ENCODE measurements around the gene ANKRD28.

The ANKRD28 gene

GRCh38 chr3:15797642-15798303 is at the start of gene ANKRD28:
ANKRD28 (minus strand) TSS chr3:15797979; CDS start chr3:15796521, 1,458 bp downstream.
- Histone ChIP-seq H3F3A (ENCODE audit: low read depth) (peaks cover 8% of the 10 kb centered on the region; the same call in 1 of the 2 replicates), H2AFZ (ENCODE audit: low read length) (peak within 1 kb of the TSS; percentile 35; the same call in 1 of the 2 replicates), H3K4me1 (ENCODE audit: insufficient read depth, low read length, poor library complexity, severe bottlenecking) (peaks cover 89% of the 10 kb centered on the region)

GRCh38 chr3:15847239-15847638 is 49.5 kb upstream of the ANKRD28 start:
- no peaks in the 10 kb centered on the region for H3K27me3 ChIP-seq (ENCODE audit: insufficient read depth, low read length, poor library complexity, severe bottlenecking)
- H3K36me3 ChIP-seq (ENCODE audit: insufficient read depth, low read length), result no peaks in the 10 kb centered on the region
- H3K9me3 ChIP-seq (ENCODE audit: insufficient read depth, low read depth, low read length), result peaks cover 7% of the 10 kb centered on the region; the same call in 1 of the 2 replicates
- H4K20me1 ChIP-seq (ENCODE audit: insufficient read depth, low read length, poor library complexity, severe bottlenecking), result peaks cover 2% of the 10 kb centered on the region
- peaks cover 95% of the 10 kb centered on the region for H3K79me2 ChIP-seq (ENCODE audit: insufficient read depth, low read length)
- H3K9ac ChIP-seq (ENCODE audit: low read depth, low read length, poor library complexity, severe bottlenecking), result no peak overlapping the region
- TF ChIP-seq EZH2phosphoT487 (IDR thresholded peaks at IDR 0.05; ENCODE audit: borderline replicate concordance) (no peak), CTCF (conservative IDR thresholded peaks at IDR 0.05; ENCODE audit: low read length) (no peak)
- H3K4me1 ChIP-seq (ENCODE audit: insufficient read depth, low read length, poor library complexity, severe bottlenecking), result peaks cover 3% of the 10 kb centered on the region
- no peaks in the 10 kb centered on the region for H3K9me2 ChIP-seq (replicated peaks; ENCODE audit: low read depth, low read length)
- H3K4me2 ChIP-seq (ENCODE audit: low read depth, low read length, poor library complexity, severe bottlenecking), result no peak overlapping the region
- no peak overlapping the region for H3K4me3 ChIP-seq (ENCODE audit: low read length, poor library complexity, severe bottlenecking)
- no peaks in the 10 kb centered on the region for H3F3A ChIP-seq (ENCODE audit: low read depth)
- no peak overlapping the region for H2AFZ ChIP-seq (ENCODE audit: low read length)

More at GRCh38 chr3:15797642-15798303, at the start of gene ANKRD28:
- TF ChIP-seq EZH2phosphoT487 (IDR thresholded peaks at IDR 0.05; ENCODE audit: borderline replicate concordance), result no peak
- TF ChIP-seq CTCF (conservative IDR thresholded peaks at IDR 0.05; ENCODE audit: low read length), result peak; percentile 40
- H3K9me3 ChIP-seq (ENCODE audit: insufficient read depth, low read depth, low read length), result no peaks in the 10 kb centered on the region
- H3K9me2 ChIP-seq (replicated peaks; ENCODE audit: low read depth, low read length), result no peaks in the 10 kb centered on the region
- peak within 1 kb of the TSS; percentile 75 for H3K4me3 ChIP-seq (ENCODE audit: low read length, poor library complexity, severe bottlenecking)
- peaks cover 93% of the 10 kb centered on the region for H3K79me2 ChIP-seq (ENCODE audit: insufficient read depth, low read length)
- peaks cover 42% of the 10 kb centered on the region for H4K20me1 ChIP-seq (ENCODE audit: insufficient read depth, low read length, poor library complexity, severe bottlenecking)
- H3K9ac ChIP-seq (ENCODE audit: low read depth, low read length, poor library complexity, severe bottlenecking), result peak within 1 kb of the TSS; percentile 85
- H3K4me2 ChIP-seq (ENCODE audit: low read depth, low read length, poor library complexity, severe bottlenecking), result peak within 1 kb of the TSS; percentile 77
- no peaks in the 10 kb centered on the region; the same call in 1 of the 2 replicates for H3K36me3 ChIP-seq (ENCODE audit: insufficient read depth, low read length)
- no peaks in the 10 kb centered on the region for H3K27me3 ChIP-seq (ENCODE audit: insufficient read depth, low read length, poor library complexity, severe bottlenecking)

GRCh38 chr3:15846606-15847005 is 48.8 kb upstream of the ANKRD28 start:
- Histone ChIP-seq H2AFZ (ENCODE audit: low read length) (no peak overlapping the region), H3K79me2 (ENCODE audit: insufficient read depth, low read length) (peaks cover 93% of the 10 kb centered on the region), H3K27me3 (ENCODE audit: insufficient read depth, low read length, poor library complexity, severe bottlenecking) (no peaks in the 10 kb centered on the region), H3K4me2 (ENCODE audit: low read depth, low read length, poor library complexity, severe bottlenecking) (no peak overlapping the region), H4K20me1 (ENCODE audit: insufficient read depth, low read length, poor library complexity, severe bottlenecking) (peaks cover 2% of the 10 kb centered on the region), H3K9ac (ENCODE audit: low read depth, low read length, poor library complexity, severe bottlenecking) (no peak overlapping the region), H3K4me3 (ENCODE audit: low read length, poor library complexity, severe bottlenecking) (no peak overlapping the region), H3F3A (ENCODE audit: low read depth) (no peaks in the 10 kb centered on the region), H3K4me1 (ENCODE audit: insufficient read depth, low read length, poor library complexity, severe bottlenecking) (peaks cover 3% of the 10 kb centered on the region), H3K36me3 (ENCODE audit: insufficient read depth, low read length) (no peaks in the 10 kb centered on the region), H3K9me3 (ENCODE audit: insufficient read depth, low read depth, low read length) (0 out of 2 replicates have a peak, but pooled peaks cover 1% of the 10 kb centered on the region), H3K9me2 (replicated peaks; ENCODE audit: low read depth, low read length) (no peaks in the 10 kb centered on the region)
- TF ChIP-seq CTCF (conservative IDR thresholded peaks at IDR 0.05; ENCODE audit: low read length), result no peak
- no peak for TF ChIP-seq EZH2phosphoT487 (IDR thresholded peaks at IDR 0.05; ENCODE audit: borderline replicate concordance)
